HEK293 (cell line): ENCODE measurements around the gene PDE4B.

Experiments
- CTCF ChIA-PET: fragments of 350-600 bp; formaldehyde crosslinking; extraction: SDS; loops from one replicate; lab custom pipeline; 2021; ENCODE audit warnings: antibody characterized with exemption; lab: Yijun Ruan, JAX
- POLR2A ChIA-PET: fragments of 300-600 bp; formaldehyde crosslinking; extraction: SDS; loops from one replicate; lab custom pipeline; 2020; ENCODE audit warnings: antibody characterized with exemption, inconsistent platforms; lab: Yijun Ruan, JAX
- H3K27ac ChIP-seq: fragments of 200-500 bp; sonication (Bioruptor generic); 2 replicates; pipeline ENCODE4 v1.5.1; 2014; ENCODE audit warnings: low read depth, low read length, control low read depth, inconsistent platforms; ENCODE audit errors: extremely low read depth
- H3K36me3 ChIP-seq, 2 experiments: fragments of 200-500 bp in 1 of 2; sonication (Bioruptor generic) in 1 of 2; 1 replicate in 1 of 2; 2 replicates in 1 of 2; pipeline ENCODE4 v1.5.1; 2014 to 2017; ENCODE audit warnings: inconsistent platforms in 2 of 2, low read length in 2 of 2; ENCODE audit not compliant: control insufficient read depth in 2 of 2, insufficient read depth in 1 of 2
- H3K4me1 ChIP-seq: fragments of 200-500 bp; sonication (Bioruptor generic); 2 replicates; pipeline ENCODE4 v1.5.1; 2014; ENCODE audit warnings: mild to moderate bottlenecking, low read length, inconsistent platforms; ENCODE audit not compliant: control insufficient read depth, insufficient read depth
- H3K4me3 ChIP-seq: 2 replicates; pipeline ENCODE4 v1.5.1; 2011; ENCODE audit warnings: low read depth, mild to moderate bottlenecking, control low read depth, low read length, moderate library complexity
- H3K9me3 ChIP-seq: fragments of 200-500 bp; sonication (Bioruptor generic); 2 replicates; pipeline ENCODE4 v1.5.1; 2014; ENCODE audit warnings: low read depth, low read length, inconsistent platforms; ENCODE audit not compliant: control insufficient read depth, insufficient read depth
- IKZF3 ChIP-seq: fragments of 450-650 bp; IDR thresholded peaks from 2 replicates; pipeline ENCODE4 v1.5.0; 2018; ENCODE audit warnings: missing biosample characterization, mild to moderate bottlenecking, missing genetic modification characterization, moderate library complexity
- OVOL3 ChIP-seq: fragments of 450-650 bp; formaldehyde crosslinking; IDR thresholded peaks from 2 replicates; pipeline ENCODE4 v1.5.1; 2016; ENCODE audit warnings: missing biosample characterization, missing genetic modification characterization
- SCRT1 ChIP-seq: fragments of 450-650 bp; formaldehyde crosslinking; IDR thresholded peaks from 2 replicates; pipeline ENCODE4 v1.5.1; 2016; ENCODE audit warnings: missing biosample characterization, missing genetic modification characterization, borderline replicate concordance
- SP2 ChIP-seq: fragments of 450-650 bp; formaldehyde crosslinking; IDR thresholded peaks from 2 replicates; pipeline ENCODE4 v1.5.1; 2016; ENCODE audit warnings: missing biosample characterization, missing genetic modification characterization
- SP3 ChIP-seq: fragments of 450-650 bp; formaldehyde crosslinking; IDR thresholded peaks from 2 replicates; pipeline ENCODE4 v1.5.1; 2016; ENCODE audit warnings: missing biosample characterization, missing genetic modification characterization
- ZBTB20 ChIP-seq: fragments of 450-650 bp; formaldehyde crosslinking; IDR thresholded peaks from 2 replicates; pipeline ENCODE4 v1.5.1; 2016; ENCODE audit warnings: missing biosample characterization, missing genetic modification characterization
- ZNF155 ChIP-seq: fragments of 450-650 bp; formaldehyde crosslinking; IDR thresholded peaks from 2 replicates; pipeline ENCODE4 v1.5.1; 2016; ENCODE audit warnings: missing biosample characterization, missing genetic modification characterization
- ZNF157 ChIP-seq: fragments of 450-650 bp; formaldehyde crosslinking; IDR thresholded peaks from 2 replicates; pipeline ENCODE4 v1.5.1; 2016; ENCODE audit warnings: missing biosample characterization, missing genetic modification characterization
- ZNF19 ChIP-seq: fragments of 450-650 bp; formaldehyde crosslinking; IDR thresholded peaks from 2 replicates; pipeline ENCODE4; 2016; ENCODE audit warnings: missing biosample characterization, missing genetic modification characterization, low read depth
- ZNF2 ChIP-seq: fragments of 450-650 bp; formaldehyde crosslinking; IDR thresholded peaks from 2 replicates; pipeline ENCODE4 v1.5.1; 2016; ENCODE audit warnings: missing biosample characterization, missing genetic modification characterization
- ZNF211 ChIP-seq: fragments of 450-650 bp; formaldehyde crosslinking; IDR thresholded peaks from 2 replicates; pipeline ENCODE4 v1.5.1; 2016; ENCODE audit warnings: low read depth, missing biosample characterization, missing genetic modification characterization
- ZNF23 ChIP-seq: fragments of 450-650 bp; formaldehyde crosslinking; IDR thresholded peaks from 2 replicates; pipeline ENCODE4 v1.5.1; 2016; ENCODE audit warnings: missing biosample characterization, missing genetic modification characterization, borderline replicate concordance
- ZNF350 ChIP-seq: fragments of 450-650 bp; formaldehyde crosslinking; IDR thresholded peaks from 2 replicates; pipeline ENCODE4 v1.5.0; 2017; ENCODE audit warnings: missing biosample characterization, mild to moderate bottlenecking, missing genetic modification characterization
- ZNF404 ChIP-seq: fragments of 450-650 bp; formaldehyde crosslinking; IDR thresholded peaks from 2 replicates; pipeline ENCODE4 v1.5.1; 2017; ENCODE audit warnings: missing biosample characterization, missing genetic modification characterization
- ZNF621 ChIP-seq: fragments of 450-650 bp; formaldehyde crosslinking; IDR thresholded peaks from 2 replicates; pipeline ENCODE4 v1.5.1; 2017; ENCODE audit warnings: missing biosample characterization, missing genetic modification characterization
- ZSCAN23 ChIP-seq: fragments of 450-650 bp; formaldehyde crosslinking; IDR thresholded peaks from 2 replicates; pipeline ENCODE4 v1.5.1; 2016; ENCODE audit warnings: missing biosample characterization, missing genetic modification characterization
- TF ChIP-seq, protein P1 (sequence below): fragments of 450-650 bp; formaldehyde crosslinking; IDR thresholded peaks from 2 replicates; pipeline ENCODE4 v1.5.1; 2016; ENCODE audit warnings: missing biosample characterization, missing genetic modification characterization
- TF ChIP-seq, protein P2 (sequence below): fragments of 450-650 bp; formaldehyde crosslinking; conservative IDR thresholded peaks from 2 replicates; pipeline ENCODE4 v1.5.1; 2016; ENCODE audit warnings: low read depth, missing biosample characterization, missing genetic modification characterization
- TF ChIP-seq, protein P3 (sequence below): sonication (generic); formaldehyde crosslinking; IDR thresholded peaks from 2 replicates; pipeline ENCODE4 v1.8.1; 2022; ENCODE audit warnings: mild to moderate bottlenecking, moderate library complexity, missing genetic modification reagents
- TF ChIP-seq, protein P4 (sequence below): fragments of 450-650 bp; formaldehyde crosslinking; IDR thresholded peaks from 2 replicates; pipeline ENCODE4 v1.5.1; 2016; ENCODE audit warnings: missing biosample characterization, missing genetic modification characterization, low read depth
- TF ChIP-seq, protein P5 (sequence below): fragments of 450-650 bp; formaldehyde crosslinking; IDR thresholded peaks from 2 replicates; pipeline ENCODE4 v1.5.1; 2016; ENCODE audit warnings: missing biosample characterization, missing genetic modification characterization
- TF ChIP-seq, protein P6 (sequence below): IDR thresholded peaks from 2 replicates; pipeline ENCODE4 v1.6.1; 2011; ENCODE audit warnings: mild to moderate bottlenecking, low read depth, low read length, borderline replicate concordance

PDE4B gene

DNA sequence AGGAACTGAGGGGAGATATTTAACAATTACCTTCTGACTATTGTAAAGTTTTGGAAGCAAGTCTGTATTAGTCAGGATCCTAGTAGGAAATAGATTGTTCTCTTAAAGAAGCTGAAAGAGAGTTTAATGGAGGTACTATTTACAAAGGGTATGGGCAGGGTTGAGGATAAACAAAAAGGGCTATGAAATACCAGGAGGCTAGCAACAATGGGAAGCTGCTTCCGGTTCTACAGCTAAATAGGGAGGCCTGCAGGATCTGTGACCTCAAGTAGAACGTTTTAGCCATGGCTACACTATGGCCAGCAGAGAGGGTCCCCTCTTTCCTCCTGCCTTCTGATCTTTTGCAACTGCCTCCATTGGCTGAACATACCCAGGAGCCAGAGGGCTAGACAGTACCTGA, 117.7 kb downstream of the PDE4B start:
- Histone ChIP-seq H3K36me3 (no peaks in the 10 kb centered on the region), H3K4me1 (no peaks in the 10 kb centered on the region), H3K4me3 (no peak overlapping the region), H3K9me3 (no peaks in the 10 kb centered on the region), H3K27ac (no peak overlapping the region)
- ChIA-PET CTCF (no interaction called here), POLR2A (no interaction called here)
- TF ChIP-seq IKZF3 (tag by site-specific recombination), result no peak
- TF ChIP-seq, protein P1, sequence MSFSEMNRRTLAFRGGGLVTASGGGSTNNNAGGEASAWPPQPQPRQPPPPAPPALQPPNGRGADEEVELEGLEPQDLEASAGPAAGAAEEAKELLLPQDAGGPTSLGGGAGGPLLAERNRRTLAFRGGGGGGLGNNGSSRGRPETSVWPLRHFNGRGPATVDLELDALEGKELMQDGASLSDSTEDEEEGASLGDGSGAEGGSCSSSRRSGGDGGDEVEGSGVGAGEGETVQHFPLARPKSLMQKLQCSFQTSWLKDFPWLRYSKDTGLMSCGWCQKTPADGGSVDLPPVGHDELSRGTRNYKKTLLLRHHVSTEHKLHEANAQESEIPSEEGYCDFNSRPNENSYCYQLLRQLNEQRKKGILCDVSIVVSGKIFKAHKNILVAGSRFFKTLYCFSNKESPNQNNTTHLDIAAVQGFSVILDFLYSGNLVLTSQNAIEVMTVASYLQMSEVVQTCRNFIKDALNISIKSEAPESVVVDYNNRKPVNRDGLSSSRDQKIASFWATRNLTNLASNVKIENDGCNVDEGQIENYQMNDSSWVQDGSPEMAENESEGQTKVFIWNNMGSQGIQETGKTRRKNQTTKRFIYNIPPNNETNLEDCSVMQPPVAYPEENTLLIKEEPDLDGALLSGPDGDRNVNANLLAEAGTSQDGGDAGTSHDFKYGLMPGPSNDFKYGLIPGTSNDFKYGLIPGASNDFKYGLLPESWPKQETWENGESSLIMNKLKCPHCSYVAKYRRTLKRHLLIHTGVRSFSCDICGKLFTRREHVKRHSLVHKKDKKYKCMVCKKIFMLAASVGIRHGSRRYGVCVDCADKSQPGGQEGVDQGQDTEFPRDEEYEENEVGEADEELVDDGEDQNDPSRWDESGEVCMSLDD, result no peak
- no peak for TF ChIP-seq ZNF157 (tag by site-specific recombination)

DNA sequence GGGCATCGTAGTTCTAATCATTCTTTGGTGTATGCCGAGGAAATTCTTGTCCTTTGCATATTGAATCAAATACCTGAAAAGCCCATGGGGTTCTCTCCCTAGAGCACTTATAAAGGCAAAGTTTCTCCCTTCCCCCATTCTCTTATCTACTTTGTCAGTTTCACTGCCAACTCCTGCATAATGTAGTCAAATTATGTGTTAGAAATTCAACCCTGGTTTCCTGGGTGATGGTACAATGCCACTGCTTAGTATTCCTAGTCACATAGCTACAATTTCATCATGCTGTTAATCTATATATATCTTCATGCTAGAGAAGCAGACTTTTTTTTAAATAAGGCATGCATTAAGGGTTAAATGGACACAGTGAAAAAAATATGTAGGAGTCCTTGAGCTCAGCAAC, 119.0 kb downstream of the PDE4B start:
- no peaks in the 10 kb centered on the region for H3K36me3 ChIP-seq
- POLR2A ChIA-PET, result no interaction called here
- H3K9me3 ChIP-seq, result no peaks in the 10 kb centered on the region
- no peaks in the 10 kb centered on the region for H3K4me1 ChIP-seq
- TF ChIP-seq ZBTB20 (tag by site-specific recombination) (no peak), SCRT1 (tag by site-specific recombination) (no peak), ZNF621 (no peak), ZSCAN23 (tag by site-specific recombination) (no peak), SP3 (no peak), ZNF19 (tag by site-specific recombination) (no peak), SP2 (tag by site-specific recombination) (no peak), ZNF404 (tag by site-specific recombination) (no peak), ZNF211 (tag by site-specific recombination) (no peak), ZNF350 (tag by site-specific recombination) (no peak), ZNF2 (tag by site-specific recombination) (no peak), ZNF23 (no peak), ZNF155 (tag by site-specific recombination) (no peak), OVOL3 (tag by site-specific recombination) (no peak)
- TF ChIP-seq, protein P2, sequence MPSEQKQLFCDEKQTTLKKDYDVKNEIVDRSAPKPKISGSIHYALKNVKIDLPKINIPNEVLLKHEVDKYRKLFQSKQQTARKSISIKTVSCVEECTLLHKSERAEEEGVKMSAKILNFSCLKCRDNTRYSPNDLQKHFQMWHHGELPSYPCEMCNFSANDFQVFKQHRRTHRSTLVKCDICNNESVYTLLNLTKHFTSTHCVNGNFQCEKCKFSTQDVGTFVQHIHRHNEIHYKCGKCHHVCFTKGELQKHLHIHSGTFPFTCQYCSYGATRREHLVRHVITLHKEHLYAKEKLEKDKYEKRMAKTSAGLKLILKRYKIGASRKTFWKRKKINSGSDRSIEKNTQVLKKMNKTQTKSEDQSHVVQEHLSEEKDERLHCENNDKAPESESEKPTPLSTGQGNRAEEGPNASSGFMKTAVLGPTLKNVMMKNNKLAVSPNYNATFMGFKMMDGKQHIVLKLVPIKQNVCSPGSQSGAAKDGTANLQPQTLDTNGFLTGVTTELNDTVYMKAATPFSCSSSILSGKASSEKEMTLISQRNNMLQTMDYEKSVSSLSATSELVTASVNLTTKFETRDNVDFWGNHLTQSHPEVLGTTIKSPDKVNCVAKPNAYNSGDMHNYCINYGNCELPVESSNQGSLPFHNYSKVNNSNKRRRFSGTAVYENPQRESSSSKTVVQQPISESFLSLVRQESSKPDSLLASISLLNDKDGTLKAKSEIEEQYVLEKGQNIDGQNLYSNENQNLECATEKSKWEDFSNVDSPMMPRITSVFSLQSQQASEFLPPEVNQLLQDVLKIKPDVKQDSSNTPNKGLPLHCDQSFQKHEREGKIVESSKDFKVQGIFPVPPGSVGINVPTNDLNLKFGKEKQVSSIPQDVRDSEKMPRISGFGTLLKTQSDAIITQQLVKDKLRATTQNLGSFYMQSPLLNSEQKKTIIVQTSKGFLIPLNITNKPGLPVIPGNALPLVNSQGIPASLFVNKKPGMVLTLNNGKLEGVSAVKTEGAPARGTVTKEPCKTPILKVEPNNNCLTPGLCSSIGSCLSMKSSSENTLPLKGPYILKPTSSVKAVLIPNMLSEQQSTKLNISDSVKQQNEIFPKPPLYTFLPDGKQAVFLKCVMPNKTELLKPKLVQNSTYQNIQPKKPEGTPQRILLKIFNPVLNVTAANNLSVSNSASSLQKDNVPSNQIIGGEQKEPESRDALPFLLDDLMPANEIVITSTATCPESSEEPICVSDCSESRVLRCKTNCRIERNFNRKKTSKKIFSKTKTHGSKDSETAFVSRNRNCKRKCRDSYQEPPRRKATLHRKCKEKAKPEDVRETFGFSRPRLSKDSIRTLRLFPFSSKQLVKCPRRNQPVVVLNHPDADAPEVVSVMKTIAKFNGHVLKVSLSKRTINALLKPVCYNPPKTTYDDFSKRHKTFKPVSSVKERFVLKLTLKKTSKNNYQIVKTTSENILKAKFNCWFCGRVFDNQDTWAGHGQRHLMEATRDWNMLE (tag by site-specific recombination), result no peak
- TF ChIP-seq, protein P3, sequence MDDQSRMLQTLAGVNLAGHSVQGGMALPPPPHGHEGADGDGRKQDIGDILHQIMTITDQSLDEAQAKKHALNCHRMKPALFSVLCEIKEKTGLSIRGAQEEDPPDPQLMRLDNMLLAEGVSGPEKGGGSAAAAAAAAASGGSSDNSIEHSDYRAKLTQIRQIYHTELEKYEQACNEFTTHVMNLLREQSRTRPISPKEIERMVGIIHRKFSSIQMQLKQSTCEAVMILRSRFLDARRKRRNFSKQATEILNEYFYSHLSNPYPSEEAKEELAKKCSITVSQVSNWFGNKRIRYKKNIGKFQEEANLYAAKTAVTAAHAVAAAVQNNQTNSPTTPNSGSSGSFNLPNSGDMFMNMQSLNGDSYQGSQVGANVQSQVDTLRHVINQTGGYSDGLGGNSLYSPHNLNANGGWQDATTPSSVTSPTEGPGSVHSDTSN (CRISPR knock-in tag), result no peak
- TF ChIP-seq, protein P4, sequence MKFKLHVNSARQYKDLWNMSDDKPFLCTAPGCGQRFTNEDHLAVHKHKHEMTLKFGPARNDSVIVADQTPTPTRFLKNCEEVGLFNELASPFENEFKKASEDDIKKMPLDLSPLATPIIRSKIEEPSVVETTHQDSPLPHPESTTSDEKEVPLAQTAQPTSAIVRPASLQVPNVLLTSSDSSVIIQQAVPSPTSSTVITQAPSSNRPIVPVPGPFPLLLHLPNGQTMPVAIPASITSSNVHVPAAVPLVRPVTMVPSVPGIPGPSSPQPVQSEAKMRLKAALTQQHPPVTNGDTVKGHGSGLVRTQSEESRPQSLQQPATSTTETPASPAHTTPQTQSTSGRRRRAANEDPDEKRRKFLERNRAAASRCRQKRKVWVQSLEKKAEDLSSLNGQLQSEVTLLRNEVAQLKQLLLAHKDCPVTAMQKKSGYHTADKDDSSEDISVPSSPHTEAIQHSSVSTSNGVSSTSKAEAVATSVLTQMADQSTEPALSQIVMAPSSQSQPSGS (tag by site-specific recombination), result no peak
- TF ChIP-seq, protein P5, sequence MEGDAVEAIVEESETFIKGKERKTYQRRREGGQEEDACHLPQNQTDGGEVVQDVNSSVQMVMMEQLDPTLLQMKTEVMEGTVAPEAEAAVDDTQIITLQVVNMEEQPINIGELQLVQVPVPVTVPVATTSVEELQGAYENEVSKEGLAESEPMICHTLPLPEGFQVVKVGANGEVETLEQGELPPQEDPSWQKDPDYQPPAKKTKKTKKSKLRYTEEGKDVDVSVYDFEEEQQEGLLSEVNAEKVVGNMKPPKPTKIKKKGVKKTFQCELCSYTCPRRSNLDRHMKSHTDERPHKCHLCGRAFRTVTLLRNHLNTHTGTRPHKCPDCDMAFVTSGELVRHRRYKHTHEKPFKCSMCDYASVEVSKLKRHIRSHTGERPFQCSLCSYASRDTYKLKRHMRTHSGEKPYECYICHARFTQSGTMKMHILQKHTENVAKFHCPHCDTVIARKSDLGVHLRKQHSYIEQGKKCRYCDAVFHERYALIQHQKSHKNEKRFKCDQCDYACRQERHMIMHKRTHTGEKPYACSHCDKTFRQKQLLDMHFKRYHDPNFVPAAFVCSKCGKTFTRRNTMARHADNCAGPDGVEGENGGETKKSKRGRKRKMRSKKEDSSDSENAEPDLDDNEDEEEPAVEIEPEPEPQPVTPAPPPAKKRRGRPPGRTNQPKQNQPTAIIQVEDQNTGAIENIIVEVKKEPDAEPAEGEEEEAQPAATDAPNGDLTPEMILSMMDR, result no peak
- TF ChIP-seq, protein P6, sequence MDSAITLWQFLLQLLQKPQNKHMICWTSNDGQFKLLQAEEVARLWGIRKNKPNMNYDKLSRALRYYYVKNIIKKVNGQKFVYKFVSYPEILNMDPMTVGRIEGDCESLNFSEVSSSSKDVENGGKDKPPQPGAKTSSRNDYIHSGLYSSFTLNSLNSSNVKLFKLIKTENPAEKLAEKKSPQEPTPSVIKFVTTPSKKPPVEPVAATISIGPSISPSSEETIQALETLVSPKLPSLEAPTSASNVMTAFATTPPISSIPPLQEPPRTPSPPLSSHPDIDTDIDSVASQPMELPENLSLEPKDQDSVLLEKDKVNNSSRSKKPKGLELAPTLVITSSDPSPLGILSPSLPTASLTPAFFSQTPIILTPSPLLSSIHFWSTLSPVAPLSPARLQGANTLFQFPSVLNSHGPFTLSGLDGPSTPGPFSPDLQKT, result no peak
- TF ChIP-seq, all 188 proteins: peak for 0
- H3K4me3 ChIP-seq, result no peak overlapping the region
- CTCF ChIA-PET, result no interaction called here
- no peak overlapping the region for H3K27ac ChIP-seq
